HCT116 (cell line): Measurements from ENCODE around the gene KRT5. TPM values are rescaled to one million over a fixed set of nuclear protein-coding genes. Genes with fewer than 3 reads are reported as not detected.

Source experiments
- ATAC-seq: fragments of 200-7000 bp; cut with Tn5 transposase; 2 replicates; pipeline ENCODE4 v1.9.1; 2020; ENCODE audit warnings: mild to moderate bottlenecking, moderate library complexity
- BruUV-seq: library from RNA; stranded (reverse); fragments of 400-500 nt; replicated peaks from 2 replicates; lab custom pipeline; 2021; lab: Mats Ljungman, UMichigan
- CTCF ChIA-PET: fragments of 300-600 bp; sonication (Branson Sonifier 250); formaldehyde crosslinking; loops from one replicate; lab custom pipeline; 2021; ENCODE audit warnings: antibody characterized with exemption; lab: Charles Lee
- POLR2A ChIA-PET: fragments of 300-600, 350-600 bp; sonication (Branson Sonifier 250); formaldehyde crosslinking; loops from one replicate; lab custom pipeline; 2021; ENCODE audit warnings: antibody characterized with exemption; lab: Charles Lee
- RAD21 ChIA-PET, 2 experiments: fragments of 300-600 bp; sonication (Branson Sonifier 250); formaldehyde crosslinking; loops; one replicate each; lab custom pipeline; 2023; ENCODE audit warnings: low total read pairs in 2 of 2; ENCODE audit not compliant: uncharacterized antibody in 2 of 2, unreplicated experiment in 2 of 2, low non-redundant PET in 1 of 2; lab: Charles Lee
- DNase-seq: peaks from one replicate; pipeline ENCODE4 v3.0.0-alpha.2; 2010; ENCODE audit warnings: low read depth, low spot score
- H2AFZ ChIP-seq: fragments of 200-600 bp; shearing (Covaris generic), sonication (generic); 2 replicates; pipeline ENCODE4 v1.6.1; 2017; ENCODE audit warnings: low read depth, mixed run types, mixed read lengths, antibody characterized with exemption, low read length; ENCODE audit not compliant: poor library complexity, severe bottlenecking
- H3K27ac ChIP-seq: 2 replicates; pipeline ENCODE4 v1.5.1; 2012; ENCODE audit warnings: low read depth, low read length
- H3K27me3 ChIP-seq: fragments of 200-600 bp; sonication (generic); 2 replicates; pipeline ENCODE4 v1.6.1; 2016; ENCODE audit warnings: mixed run types, low read length, mixed read lengths; ENCODE audit not compliant: insufficient read depth
- H3K36me3 ChIP-seq, 2 experiments: fragments of 200-500 bp in 1 of 2; fragments of 200-600 bp in 1 of 2; sonication (Bioruptor generic) in 1 of 2; sonication (generic) in 1 of 2; 2 replicates each; pipeline versions ENCODE4 v1.5.1 to v1.6.1; 2014 to 2016; ENCODE audit warnings: low read length in 2 of 2, inconsistent platforms in 1 of 2, mixed read lengths in 1 of 2, mixed run types in 1 of 2; ENCODE audit not compliant: insufficient read depth in 2 of 2, control insufficient read depth in 1 of 2
- H3K4me1 ChIP-seq, 2 experiments: fragments of 200-600 bp in 1 of 2; sonication (generic) in 1 of 2; 2 replicates each; pipeline versions ENCODE4 v1.5.1 to v1.6.1; 2012 to 2017; ENCODE audit warnings: low read length in 2 of 2, inconsistent platforms in 1 of 2, mild to moderate bottlenecking in 1 of 2, mixed read lengths in 1 of 2, mixed run types in 1 of 2, moderate library complexity in 1 of 2; ENCODE audit not compliant: insufficient read depth in 2 of 2, control insufficient read depth in 1 of 2
- H3K4me2 ChIP-seq: fragments of 200-600 bp; sonication (generic); 2 replicates; pipeline ENCODE4 v1.6.1; 2017; ENCODE audit warnings: mixed run types, low read length, mixed read lengths
- H3K4me3 ChIP-seq, 2 experiments: fragments of 200-600 bp in 1 of 2; sonication (generic) in 1 of 2; replicated peaks in 1 of 2; 2 replicates each; pipeline ENCODE4 v1.5.1; 2011 to 2016; ENCODE audit warnings: low read length in 2 of 2, control low read depth in 1 of 2, low read depth in 1 of 2, mild to moderate bottlenecking in 1 of 2, mixed read lengths in 1 of 2, mixed run types in 1 of 2
- H3K79me2 ChIP-seq: fragments of 200-600 bp; sonication (generic); 2 replicates; pipeline ENCODE4 v1.6.1; 2017; ENCODE audit warnings: mild to moderate bottlenecking, mixed run types, low read length, moderate library complexity, mixed read lengths; ENCODE audit not compliant: insufficient read depth
- H3K9ac ChIP-seq: fragments of 200-600 bp; sonication (generic); 2 replicates; pipeline ENCODE4 v1.6.1; 2016; ENCODE audit warnings: low read length, mixed read lengths
- H3K9me2 ChIP-seq: fragments of 200-600 bp; sonication (generic), shearing (Covaris generic); 2 replicates; pipeline ENCODE4 v1.6.1; 2017; ENCODE audit warnings: mixed run types, mild to moderate bottlenecking, moderate library complexity; ENCODE audit not compliant: insufficient read depth
- H3K9me3 ChIP-seq, 2 experiments: fragments of 200-500 bp in 1 of 2; fragments of 200-600 bp in 1 of 2; sonication (Bioruptor generic) in 1 of 2; sonication (generic) in 1 of 2; 2 replicates each; pipeline ENCODE4 v1.6.1; 2014 to 2017; ENCODE audit warnings: low read length in 2 of 2, mixed read lengths in 2 of 2, inconsistent platforms in 1 of 2, low read depth in 1 of 2, mild to moderate bottlenecking in 1 of 2, mixed run types in 1 of 2, moderate library complexity in 1 of 2; ENCODE audit not compliant: control insufficient read depth in 1 of 2, insufficient read depth in 1 of 2
- H4K20me1 ChIP-seq: fragments of 200-600 bp; sonication (generic), shearing (Covaris generic); 2 replicates; pipeline ENCODE4 v1.6.1; 2017; ENCODE audit warnings: mixed run types, mild to moderate bottlenecking, moderate library complexity; ENCODE audit not compliant: insufficient read depth
- CBX3 ChIP-seq: IDR thresholded peaks from 2 replicates; pipeline ENCODE4 v1.6.1; 2012; ENCODE audit warnings: low read depth
- EGR1 ChIP-seq: IDR thresholded peaks from 2 replicates; pipeline ENCODE4 v1.6.1; 2012; ENCODE audit warnings: low read depth
- EZH2phosphoT487 ChIP-seq: fragments of 200-600 bp; IDR thresholded peaks from 2 replicates; pipeline ENCODE4 v1.6.1; 2018; ENCODE audit warnings: antibody characterized with exemption, borderline replicate concordance
- FOSL1 ChIP-seq: IDR thresholded peaks from 2 replicates; pipeline ENCODE4 v1.6.1; 2012; ENCODE audit warnings: low read depth
- POLR2AphosphoS5 ChIP-seq: IDR thresholded peaks from 2 replicates; pipeline ENCODE4 v1.6.1; 2011; ENCODE audit warnings: mild to moderate bottlenecking, low read depth, low read length, moderate library complexity
- RAD21 ChIP-seq: IDR thresholded peaks from 2 replicates; pipeline ENCODE4 v1.6.1; 2012; ENCODE audit warnings: low read depth, mild to moderate bottlenecking
- REST ChIP-seq: IDR thresholded peaks from 2 replicates; pipeline ENCODE4 v1.6.1; 2012; ENCODE audit warnings: low read depth
- intact Hi-C: fragments of 100-400 bp; cut with micrococcal nuclease; formaldehyde crosslinking; loops from 2 replicates; pipeline ENCODE4 v1.10.0; 2022
- total RNA-seq: library from RNA; stranded (reverse); gene quantifications from one replicate; pipeline ENCODE4 v1.2.1, GENCODE V29; 2021; ENCODE audit not compliant: unreplicated experiment

KRT5 gene
- total RNA-seq, 1 experiment from 2014 or later: 0.44 TPM

GRCh38 chr12:52555577-52555976 lies 35.4 kb upstream of the KRT5 start:
- Histone ChIP-seq H3K36me3 (no peaks in the 10 kb centered on the region), H3K4me2 (no peak overlapping the region), H3K79me2 (no peaks in the 10 kb centered on the region), H3K4me3 (no peak overlapping the region), H3K9me2 (no peaks in the 10 kb centered on the region), H3K27ac (no peak overlapping the region), H2AFZ (no peak overlapping the region), H3K9me3 (no peaks in the 10 kb centered on the region), H3K9ac (no peak overlapping the region), H3K4me1 (peaks cover 5 to 13% of the 10 kb centered on the region in 2 experiments; a peak in 3 of 4 replicates), H3K27me3 (no peaks in the 10 kb centered on the region), H4K20me1 (no peaks in the 10 kb centered on the region)
- DNase-seq (no peak), ATAC-seq (no peak)
- intact Hi-C loops: no loop called here
- no peak for TF ChIP-seq EZH2phosphoT487
- TF ChIP-seq FOSL1: no peak
- no peak for TF ChIP-seq RAD21
- no peak for TF ChIP-seq CBX3
- no peak for TF ChIP-seq EGR1
- no peak for TF ChIP-seq REST
- no peak for TF ChIP-seq POLR2AphosphoS5
- CTCF ChIA-PET: no interaction called here
- BruUV-seq: no TSS peak
- POLR2A ChIA-PET: no interaction called here
- RAD21 ChIA-PET: no interaction called here
